HCT116 (cell line): Measurements from ENCODE around the gene DMBX1. TPM values are rescaled to one million over a fixed set of nuclear protein-coding genes. Genes with fewer than 3 reads are reported as not detected.

Source experiments
- ATAC-seq: fragments of 200-7000 bp; cut with Tn5 transposase; 2 replicates; pipeline ENCODE4 v1.9.1; 2020; ENCODE audit warnings: mild to moderate bottlenecking, moderate library complexity
- BruUV-seq: library from RNA; stranded (reverse); fragments of 400-500 nt; replicated peaks from 2 replicates; lab custom pipeline; 2021; lab: Mats Ljungman, UMichigan
- CTCF ChIA-PET: fragments of 300-600 bp; sonication (Branson Sonifier 250); formaldehyde crosslinking; loops from one replicate; lab custom pipeline; 2021; ENCODE audit warnings: antibody characterized with exemption; lab: Charles Lee
- POLR2A ChIA-PET: fragments of 300-600, 350-600 bp; sonication (Branson Sonifier 250); formaldehyde crosslinking; loops from one replicate; lab custom pipeline; 2021; ENCODE audit warnings: antibody characterized with exemption; lab: Charles Lee
- RAD21 ChIA-PET, 2 experiments: fragments of 300-600 bp; sonication (Branson Sonifier 250); formaldehyde crosslinking; loops; one replicate each; lab custom pipeline; 2023; ENCODE audit warnings: low total read pairs in 2 of 2; ENCODE audit not compliant: uncharacterized antibody in 2 of 2, unreplicated experiment in 2 of 2, low non-redundant PET in 1 of 2; lab: Charles Lee
- DNase-seq: peaks from one replicate; pipeline ENCODE4 v3.0.0-alpha.2; 2010; ENCODE audit warnings: low read depth, low spot score
- H2AFZ ChIP-seq: fragments of 200-600 bp; shearing (Covaris generic), sonication (generic); 2 replicates; pipeline ENCODE4 v1.6.1; 2017; ENCODE audit warnings: low read depth, mixed run types, mixed read lengths, antibody characterized with exemption, low read length; ENCODE audit not compliant: poor library complexity, severe bottlenecking
- H3K27ac ChIP-seq: 2 replicates; pipeline ENCODE4 v1.5.1; 2012; ENCODE audit warnings: low read depth, low read length
- H3K27me3 ChIP-seq: fragments of 200-600 bp; sonication (generic); 2 replicates; pipeline ENCODE4 v1.6.1; 2016; ENCODE audit warnings: mixed run types, low read length, mixed read lengths; ENCODE audit not compliant: insufficient read depth
- H3K36me3 ChIP-seq, 2 experiments: fragments of 200-500 bp in 1 of 2; fragments of 200-600 bp in 1 of 2; sonication (Bioruptor generic) in 1 of 2; sonication (generic) in 1 of 2; 2 replicates each; pipeline versions ENCODE4 v1.5.1 to v1.6.1; 2014 to 2016; ENCODE audit warnings: low read length in 2 of 2, inconsistent platforms in 1 of 2, mixed read lengths in 1 of 2, mixed run types in 1 of 2; ENCODE audit not compliant: insufficient read depth in 2 of 2, control insufficient read depth in 1 of 2
- H3K4me1 ChIP-seq, 2 experiments: fragments of 200-600 bp in 1 of 2; sonication (generic) in 1 of 2; 2 replicates each; pipeline versions ENCODE4 v1.5.1 to v1.6.1; 2012 to 2017; ENCODE audit warnings: low read length in 2 of 2, inconsistent platforms in 1 of 2, mild to moderate bottlenecking in 1 of 2, mixed read lengths in 1 of 2, mixed run types in 1 of 2, moderate library complexity in 1 of 2; ENCODE audit not compliant: insufficient read depth in 2 of 2, control insufficient read depth in 1 of 2
- H3K4me2 ChIP-seq: fragments of 200-600 bp; sonication (generic); 2 replicates; pipeline ENCODE4 v1.6.1; 2017; ENCODE audit warnings: mixed run types, low read length, mixed read lengths
- H3K4me3 ChIP-seq, 2 experiments: fragments of 200-600 bp in 1 of 2; sonication (generic) in 1 of 2; replicated peaks in 1 of 2; 2 replicates each; pipeline ENCODE4 v1.5.1; 2011 to 2016; ENCODE audit warnings: low read length in 2 of 2, control low read depth in 1 of 2, low read depth in 1 of 2, mild to moderate bottlenecking in 1 of 2, mixed read lengths in 1 of 2, mixed run types in 1 of 2
- H3K79me2 ChIP-seq: fragments of 200-600 bp; sonication (generic); 2 replicates; pipeline ENCODE4 v1.6.1; 2017; ENCODE audit warnings: mild to moderate bottlenecking, mixed run types, low read length, moderate library complexity, mixed read lengths; ENCODE audit not compliant: insufficient read depth
- H3K9ac ChIP-seq: fragments of 200-600 bp; sonication (generic); 2 replicates; pipeline ENCODE4 v1.6.1; 2016; ENCODE audit warnings: low read length, mixed read lengths
- H3K9me2 ChIP-seq: fragments of 200-600 bp; sonication (generic), shearing (Covaris generic); 2 replicates; pipeline ENCODE4 v1.6.1; 2017; ENCODE audit warnings: mixed run types, mild to moderate bottlenecking, moderate library complexity; ENCODE audit not compliant: insufficient read depth
- H3K9me3 ChIP-seq, 2 experiments: fragments of 200-500 bp in 1 of 2; fragments of 200-600 bp in 1 of 2; sonication (Bioruptor generic) in 1 of 2; sonication (generic) in 1 of 2; 2 replicates each; pipeline ENCODE4 v1.6.1; 2014 to 2017; ENCODE audit warnings: low read length in 2 of 2, mixed read lengths in 2 of 2, inconsistent platforms in 1 of 2, low read depth in 1 of 2, mild to moderate bottlenecking in 1 of 2, mixed run types in 1 of 2, moderate library complexity in 1 of 2; ENCODE audit not compliant: control insufficient read depth in 1 of 2, insufficient read depth in 1 of 2
- H4K20me1 ChIP-seq: fragments of 200-600 bp; sonication (generic), shearing (Covaris generic); 2 replicates; pipeline ENCODE4 v1.6.1; 2017; ENCODE audit warnings: mixed run types, mild to moderate bottlenecking, moderate library complexity; ENCODE audit not compliant: insufficient read depth
- CBX3 ChIP-seq: IDR thresholded peaks from 2 replicates; pipeline ENCODE4 v1.6.1; 2012; ENCODE audit warnings: low read depth
- CEBPB ChIP-seq: IDR thresholded peaks from 2 replicates; pipeline ENCODE4 v1.6.1; 2012; ENCODE audit warnings: low read depth
- CTCF ChIP-seq, 3 experiments: fragments of 200-600 bp in 1 of 3; sonication (generic) in 1 of 3; IDR thresholded peaks in 2 of 3; conservative IDR thresholded peaks in 1 of 3; 2 replicates each; pipeline ENCODE4 v1.5.1; 2012 to 2017; ENCODE audit warnings: low read depth in 2 of 3, low read length in 2 of 3, antibody characterized with exemption in 1 of 3, borderline replicate concordance in 1 of 3, control low read depth in 1 of 3, mild to moderate bottlenecking in 1 of 3, mixed read lengths in 1 of 3, mixed run types in 1 of 3, moderate library complexity in 1 of 3; ENCODE audit not compliant: insufficient read depth in 1 of 3
- EZH2 ChIP-seq: fragments of 200-600 bp; sonication (generic); IDR thresholded peaks from 2 replicates; pipeline ENCODE4 v1.6.1; 2017; ENCODE audit warnings: antibody characterized with exemption, mixed run types
- EZH2phosphoT487 ChIP-seq: fragments of 200-600 bp; IDR thresholded peaks from 2 replicates; pipeline ENCODE4 v1.6.1; 2018; ENCODE audit warnings: antibody characterized with exemption, borderline replicate concordance
- POLR2A ChIP-seq: IDR thresholded peaks from 2 replicates; pipeline ENCODE4 v1.7.0; 2011; ENCODE audit warnings: borderline replicate concordance; ENCODE audit not compliant: insufficient read depth, insufficient read length; ENCODE audit errors: extremely low read depth
- POLR2AphosphoS5 ChIP-seq: IDR thresholded peaks from 2 replicates; pipeline ENCODE4 v1.6.1; 2011; ENCODE audit warnings: mild to moderate bottlenecking, low read depth, low read length, moderate library complexity
- RAD21 ChIP-seq: IDR thresholded peaks from 2 replicates; pipeline ENCODE4 v1.6.1; 2012; ENCODE audit warnings: low read depth, mild to moderate bottlenecking
- SIN3A ChIP-seq: IDR thresholded peaks from 2 replicates; pipeline ENCODE4 v1.6.1; 2012; ENCODE audit warnings: low read depth
- SRF ChIP-seq: IDR thresholded peaks from 2 replicates; pipeline ENCODE4 v1.6.1; 2012; ENCODE audit warnings: low read depth
- YY1 ChIP-seq: IDR thresholded peaks from 2 replicates; pipeline ENCODE4 v1.6.1; 2011; ENCODE audit warnings: low read length, low read depth, moderate library complexity, mild to moderate bottlenecking; ENCODE audit not compliant: insufficient replicate concordance; ENCODE audit errors: extremely low read depth
- ZFX ChIP-seq: fragments of 450-650 bp; IDR thresholded peaks from 2 replicates; pipeline ENCODE4 v1.6.1; 2017
- ZNF274 ChIP-seq: fragments of 200-500 bp; sonication (Bioruptor generic); IDR thresholded peaks from 2 replicates; pipeline ENCODE4 v1.6.1; 2014; ENCODE audit warnings: mild to moderate bottlenecking, low read depth, low read length, inconsistent platforms
- intact Hi-C: fragments of 100-400 bp; cut with micrococcal nuclease; formaldehyde crosslinking; loops from 2 replicates; pipeline ENCODE4 v1.10.0; 2022
- total RNA-seq: library from RNA; stranded (reverse); gene quantifications from one replicate; pipeline ENCODE4 v1.2.1, GENCODE V29; 2021; ENCODE audit not compliant: unreplicated experiment
- TF ChIP-seq, protein P1 (sequence below): IDR thresholded peaks from 2 replicates; pipeline ENCODE4 v1.6.1; 2012
- TF ChIP-seq, protein P2 (sequence below): IDR thresholded peaks from 2 replicates; pipeline ENCODE4 v1.6.1; 2012; ENCODE audit warnings: low read depth

Gene DMBX1
- total RNA-seq, 1 experiment from 2014 or later, result 4.3 TPM

DNA sequence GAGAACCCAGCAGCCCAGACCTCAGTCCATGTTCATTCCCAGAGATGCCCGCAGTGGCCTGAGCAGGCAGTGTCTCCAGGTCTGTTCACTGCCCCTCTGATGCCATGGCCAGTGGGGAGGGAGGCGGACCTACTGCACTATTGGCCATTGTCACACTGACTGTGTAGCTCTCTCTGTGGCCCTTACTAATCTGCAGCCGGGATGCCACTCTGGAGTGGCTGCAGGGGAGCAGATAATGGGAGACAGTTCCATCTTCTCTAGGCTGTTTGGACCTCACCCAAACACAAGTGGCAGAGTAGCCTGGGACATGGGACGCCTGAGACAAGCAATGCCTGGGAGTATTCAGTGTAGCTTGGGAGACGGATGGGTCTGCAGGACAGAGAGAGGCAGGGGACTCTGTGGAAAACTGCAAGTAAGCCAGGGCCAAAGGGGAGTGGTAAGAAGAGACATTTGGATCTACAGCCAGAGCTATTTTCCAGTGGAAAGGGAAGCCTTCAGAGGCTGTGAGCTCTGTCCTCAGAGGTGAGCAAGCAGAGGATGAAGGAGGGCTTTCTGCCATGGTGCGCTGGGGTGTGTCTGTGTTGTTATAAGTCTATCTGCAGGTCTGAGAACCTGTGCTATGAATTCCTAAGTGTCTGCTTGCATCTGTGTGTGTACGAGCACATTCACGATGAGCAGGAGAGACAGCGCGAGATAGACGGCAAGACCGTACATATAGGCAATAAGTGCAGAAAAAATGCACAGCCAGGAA lies 26.7 kb downstream of the DMBX1 start:
- Histone ChIP-seq H3K9ac (peak overlapping the region; percentile 21; the same call in 1 of the 2 replicates), H3K4me2 (peak overlapping the region; percentile 75), H3K36me3 (no peaks in the 10 kb centered on the region), H3K27ac (peak overlapping the region; percentile 21; the same call in 1 of the 2 replicates), H3K4me1 (peaks cover 45 to 52% of the 10 kb centered on the region in 2 experiments), H3K4me3 (no peak overlapping the region), H3K27me3 (no peaks in the 10 kb centered on the region), H2AFZ (no peak overlapping the region), H3K79me2 (no peaks in the 10 kb centered on the region), H4K20me1 (no peaks in the 10 kb centered on the region), H3K9me3 (no peaks in the 10 kb centered on the region), H3K9me2 (no peaks in the 10 kb centered on the region)
- intact Hi-C loops, result no loop called here
- POLR2A ChIA-PET, result no interaction called here
- BruUV-seq, result no TSS peak
- CTCF ChIA-PET, result interaction anchor here (0.9 to 1.5 kb wide), 2 partner anchors 69 to 74 kb away, joined by 4 read pairs; no protein-coding TSS in a partner anchor
- RAD21 ChIA-PET, result no interaction called here
- TF ChIP-seq EZH2phosphoT487 (no peak), ZFX (no peak), YY1 (no peak), CBX3 (no peak), SIN3A (no peak), EZH2 (no peak), CEBPB (no peak), SRF (no peak), RAD21 (no peak), POLR2A (no peak), CTCF (IDR thresholded peaks at IDR 0.05 in 2 of 3, conservative IDR thresholded peaks at IDR 0.05 in 1 of 3; ENCODE audit: borderline replicate concordance in 1 of 3, insufficient read depth in 1 of 3, low read depth in 2 of 3, low read length in 2 of 3) (no peak), ZNF274 (no peak), POLR2AphosphoS5 (no peak)
- TF ChIP-seq, protein P1, sequence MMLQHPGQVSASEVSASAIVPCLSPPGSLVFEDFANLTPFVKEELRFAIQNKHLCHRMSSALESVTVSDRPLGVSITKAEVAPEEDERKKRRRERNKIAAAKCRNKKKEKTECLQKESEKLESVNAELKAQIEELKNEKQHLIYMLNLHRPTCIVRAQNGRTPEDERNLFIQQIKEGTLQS, result no peak
- TF ChIP-seq, protein P2, sequence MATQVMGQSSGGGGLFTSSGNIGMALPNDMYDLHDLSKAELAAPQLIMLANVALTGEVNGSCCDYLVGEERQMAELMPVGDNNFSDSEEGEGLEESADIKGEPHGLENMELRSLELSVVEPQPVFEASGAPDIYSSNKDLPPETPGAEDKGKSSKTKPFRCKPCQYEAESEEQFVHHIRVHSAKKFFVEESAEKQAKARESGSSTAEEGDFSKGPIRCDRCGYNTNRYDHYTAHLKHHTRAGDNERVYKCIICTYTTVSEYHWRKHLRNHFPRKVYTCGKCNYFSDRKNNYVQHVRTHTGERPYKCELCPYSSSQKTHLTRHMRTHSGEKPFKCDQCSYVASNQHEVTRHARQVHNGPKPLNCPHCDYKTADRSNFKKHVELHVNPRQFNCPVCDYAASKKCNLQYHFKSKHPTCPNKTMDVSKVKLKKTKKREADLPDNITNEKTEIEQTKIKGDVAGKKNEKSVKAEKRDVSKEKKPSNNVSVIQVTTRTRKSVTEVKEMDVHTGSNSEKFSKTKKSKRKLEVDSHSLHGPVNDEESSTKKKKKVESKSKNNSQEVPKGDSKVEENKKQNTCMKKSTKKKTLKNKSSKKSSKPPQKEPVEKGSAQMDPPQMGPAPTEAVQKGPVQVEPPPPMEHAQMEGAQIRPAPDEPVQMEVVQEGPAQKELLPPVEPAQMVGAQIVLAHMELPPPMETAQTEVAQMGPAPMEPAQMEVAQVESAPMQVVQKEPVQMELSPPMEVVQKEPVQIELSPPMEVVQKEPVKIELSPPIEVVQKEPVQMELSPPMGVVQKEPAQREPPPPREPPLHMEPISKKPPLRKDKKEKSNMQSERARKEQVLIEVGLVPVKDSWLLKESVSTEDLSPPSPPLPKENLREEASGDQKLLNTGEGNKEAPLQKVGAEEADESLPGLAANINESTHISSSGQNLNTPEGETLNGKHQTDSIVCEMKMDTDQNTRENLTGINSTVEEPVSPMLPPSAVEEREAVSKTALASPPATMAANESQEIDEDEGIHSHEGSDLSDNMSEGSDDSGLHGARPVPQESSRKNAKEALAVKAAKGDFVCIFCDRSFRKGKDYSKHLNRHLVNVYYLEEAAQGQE, result no peak
- ATAC-seq, result no peak
- no peak for DNase-seq
